ENCODE results near the gene CCL22. TPM values are rescaled to one million over a fixed set of nuclear protein-coding genes. Genes with fewer than 3 reads are reported as not detected.

Gene CCL22
- total RNA-seq, 1 donor from 2014 or later = not detected

GRCh38 chr16:57413733-57414132, 55.1 kb downstream of the CCL22 start:
- DNase-seq (ENCODE audit: low read depth) = no peak
- no peak for TF ChIP-seq CTCF (IDR thresholded peaks at IDR 0.05; ENCODE audit: insufficient read depth, low read length, poor library complexity, severe bottlenecking)
- Histone ChIP-seq H3K27me3 (ENCODE audit: control insufficient read depth, insufficient read depth, low read length) (peaks cover 2% of the 10 kb centered on the region), H3K4me3 (ENCODE audit: low read depth, low read length) (no peak overlapping the region), H3K36me3 (ENCODE audit: control insufficient read depth, insufficient read depth, low read length) (no peaks in the 10 kb centered on the region)

Other genes starting within 250 kb of the CCL22 start
- 93.4 and 94.5 TPM in 2 replicates for gene PSME3IP1, start 172.7 kb upstream of the CCL22 start, total RNA-seq
- gene RSPRY1, start 172.5 kb upstream of the CCL22 start, total RNA-seq = 42.7 and 59.1 TPM in 2 replicates
- 70.4 and 78.3 TPM in 2 replicates for gene ARL2BP, start 113.5 kb upstream of the CCL22 start, total RNA-seq
- 11.9 and 12.6 TPM in 2 replicates for gene PLLP, start 74.1 kb upstream of the CCL22 start, total RNA-seq
- 22.0 and 24.8 TPM in 2 replicates for gene CX3CL1, start 13.7 kb downstream of the CCL22 start, total RNA-seq
- not detected in 2 replicates for gene CCL17, start 46.0 kb downstream of the CCL22 start, total RNA-seq
- 80.2 and 80.3 TPM in 2 replicates for gene CIAPIN1, start 88.6 kb downstream of the CCL22 start, total RNA-seq
- 37.6 and 49.5 TPM in 2 replicates for gene COQ9, start 88.7 kb downstream of the CCL22 start, total RNA-seq
- gene POLR2C, start 103.9 kb downstream of the CCL22 start, total RNA-seq = 70.4 and 73.0 TPM in 2 replicates
- gene DOK4, start 127.7 kb downstream of the CCL22 start, total RNA-seq = 23.1 and 23.2 TPM in 2 replicates
- gene CCDC102A, start 177.8 kb downstream of the CCL22 start, total RNA-seq = 11.4 and 14.0 TPM in 2 replicates
- gene ADGRG5, start 183.9 kb downstream of the CCL22 start, total RNA-seq = 1.0 and 2.5 TPM in 2 replicates